Left cardiac atrium (tissue), 4 donors: ENCODE data around the gene PLXND1. TPM values are rescaled to one million over a fixed set of nuclear protein-coding genes. Genes with fewer than 3 reads are reported as not detected.

Experiments
- ATAC-seq, 2 donors: fragments of 200-7000 bp; cut with Tn5 transposase; one replicate each; pipeline ENCODE4 v1.9.1; 2020; ENCODE audit warnings: mild to moderate bottlenecking in 2 of 2, moderate library complexity in 2 of 2
- DNase-seq: peaks from one replicate; pipeline ENCODE4 v3.0.0-alpha.2; 2020
- intact Hi-C, 2 donors: fragments of 100-400 bp; cut with DNase I; formaldehyde crosslinking; loops; one replicate each; pipeline versions ENCODE4 v1.14.1 to v1.15.1; 2022 to 2023
- total RNA-seq, 2 donors: library from RNA; stranded (reverse); fragmentation: NEBNext Ultra II Directional; extraction: Animal tissue kit (Norgen Biotek cat#: 25700); gene quantifications; one replicate each; pipeline ENCODE4 v1.2.1, GENCODE V29; 2021
- donor health status: DM: no; HTN: yes; CAD: no.
- donor health status: DM: no; HTN: yes; CAD: no; lungs with severe emphysema.
- donor health status: DM: yes; HTN: yes; CAD: no.
- donor health status: Dilated cardiomyopathy.

PLXND1 gene
- total RNA-seq, 2 donors from 2014 or later: 106 to 112 TPM

GRCh38 chr3:129576514-129577352 is 29.7 kb downstream of the PLXND1 start:
- DNase-seq: no peak

GRCh38 chr3:129575997-129576384 is 30.5 kb downstream of the PLXND1 start:
- ATAC-seq: no peak
- intact Hi-C loops: no loop called here
- no peak for DNase-seq

More at GRCh38 chr3:129576514-129577352, 29.7 kb downstream of the PLXND1 start:
- intact Hi-C loops: no loop called here
- ATAC-seq: peak; percentile 38 to 54

- no peak for ATAC-seq
- DNase-seq: no peak
- intact Hi-C loops: no loop called here
Observed at GRCh38 chr3:129575233-129575996, 31.1 kb downstream of the PLXND1 start.

- intact Hi-C loops: no loop called here
- ATAC-seq (no peak), DNase-seq (no peak)
Observed at GRCh38 chr3:129574206-129574605, 32.3 kb downstream of the PLXND1 start.

- ATAC-seq: no peak
Observed at GRCh38 chr3:129573493-129573892, 33.0 kb downstream of the PLXND1 start.

GRCh38 chr3:129572603-129573002 is 33.9 kb downstream of the PLXND1 start:
- DNase-seq: no peak
- no peak for ATAC-seq
- intact Hi-C loops: no loop called here

More at GRCh38 chr3:129573493-129573892, 33.0 kb downstream of the PLXND1 start:
- no peak for DNase-seq
- intact Hi-C loops: no loop called here

- ATAC-seq: no peak
- intact Hi-C loops: no loop called here
Observed at GRCh38 chr3:129571605-129572547, 34.6 kb downstream of the PLXND1 start.

GRCh38 chr3:129569856-129570255 is 36.6 kb downstream of the PLXND1 start:
- intact Hi-C loops: no loop called here
- no peak for DNase-seq
- no peak for ATAC-seq

More at GRCh38 chr3:129571605-129572547, 34.6 kb downstream of the PLXND1 start:
- DNase-seq: no peak

GRCh38 chr3:129567939-129568338 is 38.5 kb downstream of the PLXND1 start:
- intact Hi-C loops: no loop called here
- no peak for ATAC-seq
- no peak for DNase-seq

GRCh38 chr3:129567176-129567705 is 39.2 kb downstream of the PLXND1 start:
- DNase-seq: no peak
- intact Hi-C loops: no loop called here
- ATAC-seq: peak in 1 of 2 donors; percentile 6

- ATAC-seq (no peak), DNase-seq (no peak)
- intact Hi-C loops: no loop called here
Observed at GRCh38 chr3:129565902-129566301, 40.6 kb downstream of the PLXND1 start.

GRCh38 chr3:129564981-129565644 is 41.4 kb downstream of the PLXND1 start:
- ATAC-seq: no peak
- intact Hi-C loops: loop anchor here in 1 of 2 donors (5.0 kb wide), 1 partner anchor 37 kb away; no protein-coding TSS in a partner anchor
- no peak for DNase-seq

GRCh38 chr3:129563850-129564535 is 42.5 kb downstream of the PLXND1 start:
- intact Hi-C loops: loop anchor here in 1 of 2 donors (5.0 kb wide), 1 partner anchor 38 kb away; no protein-coding TSS in a partner anchor
- ATAC-seq (peak in 1 of 2 donors; percentile 3), DNase-seq (no peak)

GRCh38 chr3:129563332-129563731 is 43.1 kb downstream of the PLXND1 start:
- DNase-seq (no peak), ATAC-seq (no peak)
- intact Hi-C loops: loop anchor here in 1 of 2 donors (5.0 kb wide), 1 partner anchor 39 kb away; no protein-coding TSS in a partner anchor

- DNase-seq (no peak), ATAC-seq (no peak)
Observed at GRCh38 chr3:129562803-129563202, 43.7 kb downstream of the PLXND1 start.

GRCh38 chr3:129561619-129562248 is 44.7 kb downstream of the PLXND1 start:
- ATAC-seq (no peak), DNase-seq (no peak)
- intact Hi-C loops: loop anchor here in 1 of 2 donors (5.0 kb wide), 1 partner anchor 41 kb away; no protein-coding TSS in a partner anchor

More at GRCh38 chr3:129562803-129563202, 43.7 kb downstream of the PLXND1 start:
- intact Hi-C loops: loop anchor here in 1 of 2 donors (5.0 kb wide), 1 partner anchor 39 kb away; no protein-coding TSS in a partner anchor
